ENCODE results near the gene PRPF38B.
"Not testable (repeated sequence)": the region's sequence is repeated elsewhere in the genome, so short reads cannot be mapped to it uniquely, and the experiment has no call there.

PRPF38B gene

GRCh38 chr1:108664481-108664880, 27.6 kb upstream of the PRPF38B start:
- no peaks in the 10 kb centered on the region for H3K27me3 ChIP-seq (replicated peaks)
- H3K27ac ChIP-seq = no peak overlapping the region
- H3K36me3 ChIP-seq (replicated peaks) = no peaks in the 10 kb centered on the region
- no peak for DNase-seq
- in situ Hi-C loops (cut with HindIII; ENCODE audit: low pct_ligation_motif_present, low sequenced_read_pairs) = no loop called here
- no peak overlapping the region for H3K4me3 ChIP-seq (ENCODE audit: low read depth, low read length)
- TF ChIP-seq CTCF (IDR thresholded peaks at IDR 0.05; ENCODE audit: low read depth, low read length, missing control alignments) = no peak

GRCh38 chr1:108665067-108665466, 27.0 kb upstream of the PRPF38B start:
- in situ Hi-C loops (cut with HindIII; ENCODE audit: low pct_ligation_motif_present, low sequenced_read_pairs) = no loop called here

GRCh38 chr1:108665771-108666170, 26.3 kb upstream of the PRPF38B start:
- no peak overlapping the region for H3K27ac ChIP-seq
- H3K27me3 ChIP-seq (replicated peaks) = no peaks in the 10 kb centered on the region
- H3K36me3 ChIP-seq (replicated peaks) = no peaks in the 10 kb centered on the region
- no peak overlapping the region for H3K4me3 ChIP-seq (ENCODE audit: low read depth, low read length)
- in situ Hi-C loops (cut with HindIII; ENCODE audit: low pct_ligation_motif_present, low sequenced_read_pairs) = no loop called here
- DNase-seq = no peak
- no peak for TF ChIP-seq CTCF (IDR thresholded peaks at IDR 0.05; ENCODE audit: low read depth, low read length, missing control alignments)

More at GRCh38 chr1:108665067-108665466, 27.0 kb upstream of the PRPF38B start:
- Histone ChIP-seq H3K36me3 (replicated peaks) (no peaks in the 10 kb centered on the region), H3K4me3 (ENCODE audit: low read depth, low read length) (no peak overlapping the region), H3K27ac (no peak overlapping the region), H3K27me3 (replicated peaks) (no peaks in the 10 kb centered on the region)
- DNase-seq = no peak
- no peak for TF ChIP-seq CTCF (IDR thresholded peaks at IDR 0.05; ENCODE audit: low read depth, low read length, missing control alignments)

- in situ Hi-C loops (cut with HindIII; ENCODE audit: low pct_ligation_motif_present, low sequenced_read_pairs); H3K27ac ChIP-seq; H3K4me3 ChIP-seq (ENCODE audit: low read depth, low read length); H3K36me3 ChIP-seq (replicated peaks); H3K27me3 ChIP-seq (replicated peaks); DNase-seq: not testable (repeated sequence)
Observed at GRCh38 chr1:108667422-108667821, 24.7 kb upstream of the PRPF38B start.

- Histone ChIP-seq H3K36me3 (replicated peaks) (no peaks in the 10 kb centered on the region), H3K27me3 (replicated peaks) (no peaks in the 10 kb centered on the region), H3K27ac (no peak overlapping the region), H3K4me3 (ENCODE audit: low read depth, low read length) (no peak overlapping the region)
- in situ Hi-C loops (cut with HindIII; ENCODE audit: low pct_ligation_motif_present, low sequenced_read_pairs) = no loop called here
- no peak for DNase-seq
- TF ChIP-seq CTCF (IDR thresholded peaks at IDR 0.05; ENCODE audit: low read depth, low read length, missing control alignments) = no peak
Observed at GRCh38 chr1:108668777-108669176, 23.3 kb upstream of the PRPF38B start.

GRCh38 chr1:108669679-108670078, 22.4 kb upstream of the PRPF38B start:
- Histone ChIP-seq H3K4me3 (ENCODE audit: low read depth, low read length) (no peak overlapping the region), H3K36me3 (replicated peaks) (no peaks in the 10 kb centered on the region), H3K27ac (no peak overlapping the region), H3K27me3 (replicated peaks) (no peaks in the 10 kb centered on the region)
- TF ChIP-seq CTCF (IDR thresholded peaks at IDR 0.05; ENCODE audit: low read depth, low read length, missing control alignments) = no peak
- no peak for DNase-seq
- in situ Hi-C loops (cut with HindIII; ENCODE audit: low pct_ligation_motif_present, low sequenced_read_pairs) = no loop called here

Measured in brain microvascular endothelial cell (primary cell).